Measurements from ENCODE around the gene DRD1.

The DRD1 gene

DNA sequence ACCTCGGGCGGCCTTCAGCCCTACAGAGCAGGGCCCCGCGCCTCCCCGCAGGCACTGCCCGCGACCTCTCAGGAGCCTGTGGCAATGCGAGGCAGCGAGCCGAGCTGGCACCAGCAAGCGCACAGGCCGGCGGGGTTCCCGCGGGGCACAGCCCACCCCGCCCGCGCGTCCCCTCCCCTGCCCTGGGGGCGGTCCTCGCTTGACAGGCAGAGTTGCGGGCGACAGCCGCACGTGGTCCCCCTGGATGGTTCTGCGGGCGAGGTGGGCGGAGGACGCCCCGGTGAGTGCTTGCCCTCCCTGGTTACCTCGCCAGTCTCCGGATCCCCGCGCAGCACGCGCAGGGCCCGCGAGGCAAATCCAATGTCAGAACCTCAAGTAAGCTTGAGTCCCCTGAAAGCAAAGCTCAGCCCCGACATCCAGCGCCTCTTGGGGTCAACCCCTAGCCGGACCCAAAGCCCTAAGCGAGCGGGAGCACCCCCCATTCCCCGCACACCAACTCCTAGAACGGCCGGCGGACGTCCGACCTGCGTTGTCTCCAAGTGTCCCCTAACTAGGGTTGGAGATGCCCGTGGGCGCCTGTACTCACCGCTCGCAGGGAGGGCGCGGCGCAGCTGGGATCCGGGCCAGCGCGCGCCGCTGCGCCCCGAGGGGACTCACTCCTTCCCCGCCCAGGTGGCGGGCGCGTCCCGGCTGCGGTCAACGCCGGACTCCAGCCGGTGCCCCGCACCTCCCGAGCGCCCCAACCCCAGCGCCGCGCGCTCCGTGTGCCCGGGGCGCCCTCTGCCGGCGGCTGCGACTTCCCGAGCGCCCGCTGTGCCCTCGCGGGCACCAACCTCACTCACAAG, at the start of gene DRD1:
Gene DRD1, minus strand, starts transcription at position 123 of the 845 bp plus-strand sequence. CDS start 1,083 bp downstream, outside the sequence.
- no peak for DNase-seq

GRCh38 chr5:175493726-175494125, 49.7 kb upstream of the DRD1 start:
- DNase-seq, result no peak

DNA sequence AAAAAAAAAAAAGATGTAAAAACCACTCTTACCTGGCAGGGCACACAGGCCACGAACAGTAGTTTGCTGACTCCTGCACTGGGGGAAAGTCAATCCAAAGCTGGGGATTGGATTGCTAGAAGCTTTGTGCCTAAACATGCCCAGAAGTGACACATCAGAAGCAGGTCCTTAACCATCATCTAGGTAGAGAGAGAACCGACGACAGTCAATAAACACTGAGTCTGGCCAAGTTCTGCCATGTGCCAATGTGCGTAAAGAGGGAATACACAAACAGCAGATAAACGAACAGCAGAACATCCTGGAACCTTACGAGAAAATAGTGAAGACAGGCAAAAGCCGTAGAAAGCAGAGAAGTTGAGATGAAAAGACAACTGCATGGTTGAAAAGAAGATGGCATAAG, 49.3 kb upstream of the DRD1 start:
- no peak for DNase-seq

GRCh38 chr5:175491223-175491622, 47.2 kb upstream of the DRD1 start:
- no peak for DNase-seq

GRCh38 chr5:175489693-175490443, 45.9 kb upstream of the DRD1 start:
- no peak for DNase-seq

GRCh38 chr5:175487514-175488222, 43.7 kb upstream of the DRD1 start:
- DNase-seq, result no peak

GRCh38 chr5:175485631-175486030, 41.6 kb upstream of the DRD1 start:
- DNase-seq, result no peak

DNA sequence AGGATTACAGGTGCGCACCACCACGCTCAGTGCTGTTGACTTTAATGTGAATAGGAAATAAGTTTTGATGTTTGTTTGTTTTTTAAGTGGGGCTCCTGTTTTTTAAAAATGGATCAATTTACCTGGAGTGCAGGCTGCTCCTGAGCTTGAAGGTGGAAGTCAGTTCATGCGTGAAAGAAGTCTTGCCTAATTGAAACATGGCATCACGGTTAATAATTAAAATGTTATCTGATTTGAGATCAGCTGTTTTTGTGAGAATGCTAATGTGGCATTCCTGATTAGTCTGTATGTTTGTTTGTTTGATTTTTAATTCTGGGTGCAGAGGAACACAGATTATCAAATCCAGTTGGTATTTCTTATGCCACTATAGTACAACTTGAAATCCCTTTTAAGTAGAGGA, 40.8 kb upstream of the DRD1 start:
- no peak for DNase-seq

- DNase-seq, result no peak
Measured at GRCh38 chr5:175484322-175484721, 40.3 kb upstream of the DRD1 start.

DNA sequence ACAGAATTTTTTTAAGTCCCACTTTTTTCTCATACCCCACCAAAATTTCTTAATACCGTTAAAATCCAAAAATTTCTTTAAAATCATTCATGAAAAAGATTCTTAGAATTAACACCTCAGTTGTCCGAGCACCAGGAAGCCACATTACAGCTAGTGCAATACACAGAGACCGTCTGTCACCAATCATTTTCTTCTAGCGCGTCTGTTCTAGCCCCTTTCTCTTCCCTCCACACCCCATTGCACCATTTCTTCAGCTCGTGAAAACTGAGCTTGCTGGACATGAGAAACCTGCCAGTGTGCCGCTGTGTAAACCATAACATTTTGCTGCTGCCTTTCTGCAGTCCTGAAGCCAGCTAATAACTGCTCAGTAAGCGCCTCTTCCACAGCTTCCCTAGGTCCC, 39.4 kb upstream of the DRD1 start:
- DNase-seq, result no peak

- no peak for DNase-seq
Measured at GRCh38 chr5:175479125-175479881, 35.3 kb upstream of the DRD1 start.

DNA sequence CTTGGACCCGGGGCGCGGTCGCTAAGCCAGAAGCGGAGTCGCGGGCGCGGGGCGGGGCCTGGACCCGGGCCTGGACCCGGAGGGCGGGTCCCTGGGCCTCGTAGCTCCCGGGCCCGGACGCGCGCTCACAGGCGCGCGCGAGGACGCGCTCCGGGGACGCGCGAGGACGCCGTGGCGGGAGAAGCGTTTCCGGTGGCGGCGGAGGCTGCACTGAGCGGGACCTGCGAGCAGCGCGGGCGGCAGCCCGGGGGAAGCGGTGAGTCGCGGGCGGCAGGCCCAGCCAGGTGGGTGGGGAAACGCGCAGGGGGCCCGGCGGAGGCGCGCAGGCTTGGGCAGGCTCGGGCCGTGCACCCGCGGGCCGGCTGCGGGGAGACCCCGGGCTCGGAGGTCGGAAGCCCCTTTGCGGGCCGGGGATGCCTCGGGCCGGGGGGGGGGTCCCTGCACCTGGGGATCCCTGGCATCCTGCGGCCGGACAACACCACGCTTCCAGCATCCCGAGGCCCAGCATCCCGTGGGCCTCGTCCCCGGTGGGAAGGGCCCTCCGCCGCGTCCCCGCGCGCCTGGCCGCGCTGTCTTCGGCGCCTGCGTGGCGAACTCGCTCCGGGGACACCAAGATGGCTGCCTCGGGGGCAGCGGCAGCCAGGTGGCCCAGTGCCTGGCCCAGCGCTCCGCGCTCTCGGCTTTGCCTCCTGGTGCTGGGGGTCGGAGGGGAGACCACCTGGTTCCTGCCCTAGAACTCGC, 34.6 kb upstream of the DRD1 start, which contains the start of gene SFXN1:
Gene SFXN1, plus strand, starts transcription at position 177 of the 741 bp plus-strand sequence. CDS start 13,544 bp downstream, outside the sequence.
- DNase-seq, result no peak

DNA sequence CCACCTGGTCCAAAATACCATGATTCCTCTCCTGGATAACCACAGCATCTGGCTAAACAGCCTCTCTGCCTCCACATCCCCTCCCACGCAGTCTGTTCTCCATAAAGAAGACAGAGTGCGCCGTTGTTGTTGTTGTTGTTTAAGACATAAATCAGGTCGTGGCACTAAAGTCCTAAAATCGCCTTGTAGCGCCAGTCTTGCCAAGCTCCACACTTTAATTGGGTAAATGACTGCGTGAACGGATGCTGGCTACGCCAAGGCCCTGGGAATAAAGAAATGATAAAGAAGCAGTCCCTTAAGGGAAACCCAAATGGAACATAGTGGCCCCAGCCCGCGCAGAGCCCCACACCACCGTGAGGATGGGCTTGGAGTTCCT, 34.0 kb upstream of the DRD1 start:
- DNase-seq, result no peak

GRCh38 chr5:175477440-175477839, 33.5 kb upstream of the DRD1 start:
- DNase-seq, result no peak

- DNase-seq, result no peak
Measured at GRCh38 chr5:175475248-175475647, 31.3 kb upstream of the DRD1 start.

DNA sequence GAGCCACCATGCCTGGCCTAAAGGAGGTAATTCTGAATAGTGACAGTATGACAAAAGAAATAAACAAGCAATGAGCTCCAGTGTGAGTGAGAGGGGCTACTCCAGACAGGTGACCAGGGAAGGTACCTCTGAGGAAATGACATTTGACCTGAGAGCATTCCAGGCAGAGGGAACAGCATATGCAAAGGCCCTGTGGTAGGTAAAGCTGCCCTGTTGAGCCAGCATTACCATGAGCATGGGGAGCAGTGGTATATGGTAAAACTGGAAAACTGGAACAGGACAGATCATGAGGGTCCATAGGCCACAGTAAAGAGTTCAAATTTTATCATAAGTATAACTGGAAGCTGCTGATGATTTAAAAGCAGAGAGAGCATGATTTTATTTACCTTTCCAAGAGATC, 28.4 kb upstream of the DRD1 start:
- DNase-seq, result no peak

- no peak for DNase-seq
Measured at GRCh38 chr5:175471628-175472027, 27.6 kb upstream of the DRD1 start.

- DNase-seq, result no peak
Measured at GRCh38 chr5:175471196-175471595, 27.2 kb upstream of the DRD1 start.

- DNase-seq, result no peak
Measured at GRCh38 chr5:175470781-175471180, 26.8 kb upstream of the DRD1 start.

DNA sequence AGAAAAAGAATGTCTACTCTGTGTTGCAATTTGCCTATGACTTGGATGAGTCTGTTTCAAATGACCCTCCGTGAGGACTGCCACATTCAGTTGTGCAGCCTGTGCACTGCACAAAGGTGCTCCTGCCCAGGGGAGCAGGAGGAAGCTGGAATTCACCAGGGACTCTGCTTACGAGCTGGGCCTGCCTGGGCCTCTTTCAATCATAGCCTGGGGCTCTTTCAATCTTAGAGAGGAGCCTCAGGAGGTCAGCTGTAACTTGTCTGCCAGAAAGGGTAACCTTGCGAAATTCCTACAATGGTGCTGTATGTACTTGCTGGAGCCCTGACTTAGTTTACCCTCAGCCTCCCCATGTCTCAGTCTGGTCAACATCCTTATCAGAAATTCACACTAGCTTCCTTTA, 25.9 kb upstream of the DRD1 start:
- no peak for DNase-seq

- DNase-seq, result no peak
Measured at GRCh38 chr5:175468892-175469291, 24.9 kb upstream of the DRD1 start.
